ENCODE results near the gene MRPL49.

Gene MRPL49

DNA sequence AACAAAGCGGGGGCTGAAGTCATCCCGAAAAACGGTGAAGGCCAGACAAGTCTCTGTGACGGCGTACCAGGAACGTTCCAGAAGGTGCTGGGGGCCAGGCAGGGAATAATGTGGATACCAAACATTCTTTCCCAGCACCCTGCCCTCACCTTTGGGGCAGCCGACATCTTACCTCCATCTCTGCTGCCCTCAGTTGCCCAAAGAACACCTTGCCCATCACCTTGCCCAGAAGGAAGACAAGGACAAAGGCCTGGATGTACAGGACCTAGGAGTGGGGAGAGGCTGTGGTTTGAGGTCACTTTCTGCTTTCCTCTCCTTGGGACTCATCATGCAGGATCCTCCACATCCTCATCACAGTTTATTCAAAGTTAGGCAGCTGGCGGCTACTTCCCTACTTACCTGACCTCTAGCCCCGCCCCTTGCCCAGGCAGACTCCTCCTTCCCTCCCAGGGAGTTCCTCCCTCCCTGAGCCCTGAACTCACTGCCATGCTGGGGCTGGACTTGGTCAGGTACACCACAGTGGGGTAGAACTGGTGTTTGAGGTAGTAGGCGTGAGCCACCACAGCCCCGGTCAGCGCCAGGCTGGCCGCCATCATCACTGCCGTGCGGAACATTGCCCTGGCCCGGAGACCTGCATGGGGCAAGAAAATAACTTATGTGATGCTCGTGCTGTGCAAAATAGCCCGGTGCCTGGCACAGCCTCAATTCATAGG lies 11.0 kb downstream of the MRPL49 start:
- Histone ChIP-seq H3K27me3 (replicated peaks in 2 of 5; ENCODE audit: control insufficient read depth in 4 of 5, insufficient read depth in 5 of 5, low read length in 4 of 5) (no peaks in the 10 kb centered on the region), H3K4me1 (ENCODE audit: control extremely low read depth in 1 of 4, control insufficient read depth in 4 of 4, insufficient read depth in 4 of 4, low read length in 3 of 4) (peaks cover 8 to 40% (median 34%) of the 10 kb centered on the region in 4 experiments), H3K9me3 (ENCODE audit: control extremely low read depth in 1 of 5, control insufficient read depth in 4 of 5, insufficient read depth in 2 of 5, low read depth in 1 of 5, low read length in 4 of 5) (no peaks in the 10 kb centered on the region), H3K36me3 (ENCODE audit: control insufficient read depth in 4 of 4, insufficient read depth in 4 of 4, low read length in 3 of 4) (peaks cover 11 to 48% (median 36%) of the 10 kb centered on the region in 4 experiments), H3K4me3 (ENCODE audit: control insufficient read depth in 1 of 7, extremely low read depth in 1 of 7, insufficient read depth in 4 of 7, low read depth in 2 of 7, low read length in 6 of 7) (peak overlapping the region; percentile 81 to 97 (median 89)), H3K27ac (ENCODE audit: insufficient read depth in 1 of 2, low read depth in 1 of 2, low read length in 2 of 2, poor library complexity in 1 of 2, severe bottlenecking in 2 of 2) (peak overlapping the region; percentile 100)
- WGBS (ENCODE audit: insufficient coverage): 59% methylated on average over 16 of the region's 18 CpGs
- POLR2A ChIA-PET: interaction anchor here (0.6 to 4.8 kb wide), 8 partner anchors 9 to 60 kb away, joined by 3 to 44 read pairs (median 14); partner anchors contain the start of genes CAPN1, FAU, MRPL49 and SPDYC
- peak in 2 of 3 donors; percentile 52 to 61 for DNase-seq
- CTCF ChIA-PET: interaction anchor here (1.0 to 5.6 kb wide), 9 partner anchors 11 to 49 kb away, joined by 3 to 55 read pairs (median 12); partner anchors contain the start of genes CAPN1, FAU, MRPL49 and SPDYC

GRCh38 chr11:65133724-65134123 lies 11.6 kb downstream of the MRPL49 start:
- H3K4me3 ChIP-seq (ENCODE audit: control insufficient read depth in 1 of 7, extremely low read depth in 1 of 7, insufficient read depth in 4 of 7, low read depth in 2 of 7, low read length in 6 of 7): peak overlapping the region; percentile 81 to 97 (median 89)
- WGBS (ENCODE audit: insufficient coverage): 0% methylated on average over 18 of the region's 20 CpGs
- H3K27me3 ChIP-seq (replicated peaks in 2 of 5; ENCODE audit: control insufficient read depth in 4 of 5, insufficient read depth in 5 of 5, low read length in 4 of 5): no peaks in the 10 kb centered on the region
- H3K27ac ChIP-seq (ENCODE audit: insufficient read depth in 1 of 2, low read depth in 1 of 2, low read length in 2 of 2, poor library complexity in 1 of 2, severe bottlenecking in 2 of 2): peak overlapping the region; percentile 100
- no peaks in the 10 kb centered on the region for H3K9me3 ChIP-seq (ENCODE audit: control extremely low read depth in 1 of 5, control insufficient read depth in 4 of 5, insufficient read depth in 2 of 5, low read depth in 1 of 5, low read length in 4 of 5)
- CTCF ChIA-PET: interaction anchor here (1.0 to 5.6 kb wide), 8 partner anchors 12 to 48 kb away, joined by 3 to 55 read pairs (median 10); partner anchors contain the start of genes CAPN1, FAU, MRPL49 and SPDYC
- POLR2A ChIA-PET: interaction anchor here (0.6 to 4.8 kb wide), 8 partner anchors 10 to 61 kb away, joined by 3 to 44 read pairs (median 14); partner anchors contain the start of genes CAPN1, FAU, MRPL49 and SPDYC
- H3K4me1 ChIP-seq (ENCODE audit: control extremely low read depth in 1 of 4, control insufficient read depth in 4 of 4, insufficient read depth in 4 of 4, low read length in 3 of 4): peaks cover 8 to 40% (median 34%) of the 10 kb centered on the region in 4 experiments
- DNase-seq: peak in 1 of 3 donors; percentile 37
- peaks cover 11 to 42% (median 31%) of the 10 kb centered on the region in 4 experiments for H3K36me3 ChIP-seq (ENCODE audit: control insufficient read depth in 4 of 4, insufficient read depth in 4 of 4, low read length in 3 of 4)

DNA sequence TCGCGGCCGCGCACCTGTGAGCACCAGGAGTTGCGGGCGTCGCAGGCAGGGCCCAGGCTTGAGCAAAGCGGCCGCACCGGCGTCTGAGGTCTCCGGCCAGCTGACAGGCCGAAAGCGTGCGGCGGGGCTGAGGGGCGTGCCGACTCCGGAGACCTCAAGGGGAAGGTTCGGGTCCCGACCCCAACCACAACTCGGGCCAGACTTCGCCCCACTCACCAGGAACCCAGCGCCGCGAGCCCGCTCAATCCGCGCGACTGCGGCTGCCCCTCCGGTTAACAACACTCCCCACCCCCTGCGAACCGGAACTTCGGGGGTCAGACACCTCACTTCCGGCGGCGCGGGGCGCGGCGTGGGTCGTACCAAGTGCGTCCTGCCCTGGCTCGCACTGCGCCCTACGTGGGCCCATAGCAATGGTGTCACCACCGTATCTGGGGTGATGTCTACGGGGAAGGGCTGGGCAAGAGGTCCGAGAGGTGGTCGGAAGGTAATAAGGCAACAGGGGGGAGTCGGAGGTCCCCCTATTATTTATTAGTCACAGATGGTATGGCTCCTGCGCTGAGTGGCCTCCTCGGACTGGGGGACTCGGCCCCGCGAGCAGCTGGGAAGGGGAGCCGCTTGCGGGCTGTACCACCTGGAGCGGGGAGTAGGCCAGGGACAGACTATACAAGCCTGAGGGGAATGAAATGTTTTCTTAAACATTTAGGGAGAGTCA lies 12.3 kb downstream of the MRPL49 start, which contains the start of gene SYVN1:
SYVN1 (minus strand) TSS at position 280 of the 712 bp plus-strand sequence. CDS start 918 bp downstream, outside the sequence.
- ChIA-PET CTCF (interaction anchor here (0.9 to 5.6 kb wide), 16 partner anchors 10 to 181 kb away, joined by 3 to 55 read pairs (median 6); partner anchors contain the start of genes CAPN1, CDC42EP2, FAU and MRPL49), POLR2A (interaction anchor here (0.6 to 4.8 kb wide), 14 partner anchors 11 to 93 kb away, joined by 3 to 44 read pairs (median 7); partner anchors contain the start of genes CAPN1, FAU, MRPL49 and SPDYC)
- Histone ChIP-seq H3K27ac (ENCODE audit: insufficient read depth in 1 of 2, low read depth in 1 of 2, low read length in 2 of 2, poor library complexity in 1 of 2, severe bottlenecking in 2 of 2) (peak within 1 kb of the TSS; percentile 100), H3K4me3 (ENCODE audit: control insufficient read depth in 1 of 7, extremely low read depth in 1 of 7, insufficient read depth in 4 of 7, low read depth in 2 of 7, low read length in 6 of 7) (peak within 1 kb of the TSS; percentile 81 to 97 (median 89)), H3K9me3 (ENCODE audit: control extremely low read depth in 1 of 5, control insufficient read depth in 4 of 5, insufficient read depth in 2 of 5, low read depth in 1 of 5, low read length in 4 of 5) (no peaks in the 10 kb centered on the region), H3K4me1 (ENCODE audit: control extremely low read depth in 1 of 4, control insufficient read depth in 4 of 4, insufficient read depth in 4 of 4, low read length in 3 of 4) (peaks cover 8 to 40% (median 34%) of the 10 kb centered on the region in 4 experiments), H3K27me3 (replicated peaks in 2 of 5; ENCODE audit: control insufficient read depth in 4 of 5, insufficient read depth in 5 of 5, low read length in 4 of 5) (no peaks in the 10 kb centered on the region), H3K36me3 (ENCODE audit: control insufficient read depth in 4 of 4, insufficient read depth in 4 of 4, low read length in 3 of 4) (peaks cover 11 to 35% (median 25%) of the 10 kb centered on the region in 4 experiments)
- peak; percentile 92 to 96 (median 95) for DNase-seq
- 0% methylated on average over 48 of the region's 60 CpGs for WGBS (ENCODE audit: insufficient coverage)

GRCh38 chr11:65134952-65135632 lies 13.0 kb downstream of the MRPL49 start:
- peaks cover 11 to 28% (median 18%) of the 10 kb centered on the region in 4 experiments for H3K36me3 ChIP-seq (ENCODE audit: control insufficient read depth in 4 of 4, insufficient read depth in 4 of 4, low read length in 3 of 4)
- no peaks in the 10 kb centered on the region for H3K9me3 ChIP-seq (ENCODE audit: control extremely low read depth in 1 of 5, control insufficient read depth in 4 of 5, insufficient read depth in 2 of 5, low read depth in 1 of 5, low read length in 4 of 5)
- ChIA-PET POLR2A (interaction anchor here (0.6 to 4.8 kb wide), 12 partner anchors 9 to 92 kb away, joined by 3 to 44 read pairs (median 9); partner anchors contain the start of genes CAPN1, FAU, MRPL49 and SPDYC), CTCF (interaction anchor here (0.9 to 5.6 kb wide), 16 partner anchors 11 to 180 kb away, joined by 3 to 55 read pairs (median 6); partner anchors contain the start of genes CAPN1, CDC42EP2, FAU and MRPL49)
- H3K4me1 ChIP-seq (ENCODE audit: control extremely low read depth in 1 of 4, control insufficient read depth in 4 of 4, insufficient read depth in 4 of 4, low read length in 3 of 4): peaks cover 8 to 40% (median 34%) of the 10 kb centered on the region in 4 experiments
- H3K27me3 ChIP-seq (replicated peaks in 2 of 5; ENCODE audit: control insufficient read depth in 4 of 5, insufficient read depth in 5 of 5, low read length in 4 of 5): no peaks in the 10 kb centered on the region
- H3K27ac ChIP-seq (ENCODE audit: insufficient read depth in 1 of 2, low read depth in 1 of 2, low read length in 2 of 2, poor library complexity in 1 of 2, severe bottlenecking in 2 of 2): peak overlapping the region; percentile 100
- peak; percentile 96 to 98 (median 98) for DNase-seq
- peak overlapping the region; percentile 81 to 97 (median 89) for H3K4me3 ChIP-seq (ENCODE audit: control insufficient read depth in 1 of 7, extremely low read depth in 1 of 7, insufficient read depth in 4 of 7, low read depth in 2 of 7, low read length in 6 of 7)
- 3% methylated on average over 19 of the region's 24 CpGs for WGBS (ENCODE audit: insufficient coverage)

DNA sequence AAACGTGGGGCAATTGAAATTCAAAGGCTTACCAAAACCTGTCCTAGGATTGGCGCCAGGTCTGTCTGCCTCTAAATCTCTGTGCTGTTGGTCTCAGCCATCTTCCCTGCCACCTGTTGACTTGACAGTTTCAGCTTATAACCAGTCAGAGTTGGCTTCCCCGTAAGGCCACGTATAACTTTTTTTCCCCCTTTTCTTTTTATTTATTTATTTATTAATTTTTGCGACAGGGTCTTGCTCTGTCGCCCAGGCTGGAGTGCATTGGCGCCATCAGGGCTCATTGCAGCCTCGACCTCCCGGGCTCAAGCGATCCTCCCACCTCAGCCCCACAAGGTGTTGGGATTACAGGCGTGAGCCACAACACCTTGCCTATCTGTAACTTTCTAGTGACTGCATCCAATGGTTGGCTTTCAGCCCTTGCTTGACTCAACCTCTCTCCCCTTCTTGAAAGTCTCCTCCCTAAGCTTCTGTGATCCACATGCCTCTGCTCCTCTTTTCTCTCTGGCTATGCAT lies 13.6 kb downstream of the MRPL49 start:
- H3K9me3 ChIP-seq (ENCODE audit: control extremely low read depth in 1 of 5, control insufficient read depth in 4 of 5, insufficient read depth in 2 of 5, low read depth in 1 of 5, low read length in 4 of 5): no peaks in the 10 kb centered on the region
- WGBS (ENCODE audit: insufficient coverage): 74% methylated on average over 8 of the region's 11 CpGs
- peaks cover 8 to 40% (median 34%) of the 10 kb centered on the region in 4 experiments for H3K4me1 ChIP-seq (ENCODE audit: control extremely low read depth in 1 of 4, control insufficient read depth in 4 of 4, insufficient read depth in 4 of 4, low read length in 3 of 4)
- H3K36me3 ChIP-seq (ENCODE audit: control insufficient read depth in 4 of 4, insufficient read depth in 4 of 4, low read length in 3 of 4): peaks cover 11 to 23% (median 15%) of the 10 kb centered on the region in 4 experiments
- CTCF ChIA-PET: interaction anchor here (0.9 to 5.6 kb wide), 16 partner anchors 12 to 179 kb away, joined by 3 to 55 read pairs (median 6); partner anchors contain the start of genes CAPN1, CDC42EP2, FAU and MRPL49
- H3K27me3 ChIP-seq (replicated peaks in 2 of 5; ENCODE audit: control insufficient read depth in 4 of 5, insufficient read depth in 5 of 5, low read length in 4 of 5): no peaks in the 10 kb centered on the region
- POLR2A ChIA-PET: interaction anchor here (1.0 to 4.8 kb wide), 11 partner anchors 8 to 45 kb away, joined by 3 to 44 read pairs (median 11); partner anchors contain the start of genes CAPN1, FAU, MRPL49 and SPDYC
- DNase-seq: no peak
- peak overlapping the region; percentile 100 for H3K27ac ChIP-seq (ENCODE audit: insufficient read depth in 1 of 2, low read depth in 1 of 2, low read length in 2 of 2, poor library complexity in 1 of 2, severe bottlenecking in 2 of 2)
- H3K4me3 ChIP-seq (ENCODE audit: control insufficient read depth in 1 of 7, extremely low read depth in 1 of 7, insufficient read depth in 4 of 7, low read depth in 2 of 7, low read length in 6 of 7): peak overlapping the region in 5 of 7 experiments; percentile 81 to 97 (median 92)

All from common myeloid progenitor, CD34-positive (primary cell).